ENCODE measurements around the gene NRXN3.

DNA sequence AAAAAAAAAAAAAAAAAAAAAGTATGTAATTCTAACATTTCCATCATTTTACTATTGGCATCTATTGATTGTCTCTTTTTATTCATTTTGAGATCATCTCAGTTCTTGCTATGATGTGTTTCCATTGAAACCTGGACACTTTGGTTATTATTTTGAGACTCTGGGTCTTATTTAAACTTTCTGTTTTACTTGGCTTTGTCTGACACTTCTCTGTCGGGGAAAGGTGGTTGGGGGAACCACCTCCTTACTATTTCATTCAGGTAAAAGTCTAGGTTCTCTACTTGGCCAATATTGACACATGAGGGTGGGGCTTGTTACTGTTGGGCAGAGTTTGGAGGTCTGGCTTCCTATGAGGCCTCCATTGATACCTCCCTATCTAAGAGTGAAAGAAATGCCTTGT is 228.0 kb downstream of the NRXN3 start:
- TF ChIP-seq, protein P1, sequence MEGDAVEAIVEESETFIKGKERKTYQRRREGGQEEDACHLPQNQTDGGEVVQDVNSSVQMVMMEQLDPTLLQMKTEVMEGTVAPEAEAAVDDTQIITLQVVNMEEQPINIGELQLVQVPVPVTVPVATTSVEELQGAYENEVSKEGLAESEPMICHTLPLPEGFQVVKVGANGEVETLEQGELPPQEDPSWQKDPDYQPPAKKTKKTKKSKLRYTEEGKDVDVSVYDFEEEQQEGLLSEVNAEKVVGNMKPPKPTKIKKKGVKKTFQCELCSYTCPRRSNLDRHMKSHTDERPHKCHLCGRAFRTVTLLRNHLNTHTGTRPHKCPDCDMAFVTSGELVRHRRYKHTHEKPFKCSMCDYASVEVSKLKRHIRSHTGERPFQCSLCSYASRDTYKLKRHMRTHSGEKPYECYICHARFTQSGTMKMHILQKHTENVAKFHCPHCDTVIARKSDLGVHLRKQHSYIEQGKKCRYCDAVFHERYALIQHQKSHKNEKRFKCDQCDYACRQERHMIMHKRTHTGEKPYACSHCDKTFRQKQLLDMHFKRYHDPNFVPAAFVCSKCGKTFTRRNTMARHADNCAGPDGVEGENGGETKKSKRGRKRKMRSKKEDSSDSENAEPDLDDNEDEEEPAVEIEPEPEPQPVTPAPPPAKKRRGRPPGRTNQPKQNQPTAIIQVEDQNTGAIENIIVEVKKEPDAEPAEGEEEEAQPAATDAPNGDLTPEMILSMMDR (IDR thresholded peaks at IDR 0.05; ENCODE audit: poor library complexity, severe bottlenecking), result no peak
- TF ChIP-seq, protein P2, sequence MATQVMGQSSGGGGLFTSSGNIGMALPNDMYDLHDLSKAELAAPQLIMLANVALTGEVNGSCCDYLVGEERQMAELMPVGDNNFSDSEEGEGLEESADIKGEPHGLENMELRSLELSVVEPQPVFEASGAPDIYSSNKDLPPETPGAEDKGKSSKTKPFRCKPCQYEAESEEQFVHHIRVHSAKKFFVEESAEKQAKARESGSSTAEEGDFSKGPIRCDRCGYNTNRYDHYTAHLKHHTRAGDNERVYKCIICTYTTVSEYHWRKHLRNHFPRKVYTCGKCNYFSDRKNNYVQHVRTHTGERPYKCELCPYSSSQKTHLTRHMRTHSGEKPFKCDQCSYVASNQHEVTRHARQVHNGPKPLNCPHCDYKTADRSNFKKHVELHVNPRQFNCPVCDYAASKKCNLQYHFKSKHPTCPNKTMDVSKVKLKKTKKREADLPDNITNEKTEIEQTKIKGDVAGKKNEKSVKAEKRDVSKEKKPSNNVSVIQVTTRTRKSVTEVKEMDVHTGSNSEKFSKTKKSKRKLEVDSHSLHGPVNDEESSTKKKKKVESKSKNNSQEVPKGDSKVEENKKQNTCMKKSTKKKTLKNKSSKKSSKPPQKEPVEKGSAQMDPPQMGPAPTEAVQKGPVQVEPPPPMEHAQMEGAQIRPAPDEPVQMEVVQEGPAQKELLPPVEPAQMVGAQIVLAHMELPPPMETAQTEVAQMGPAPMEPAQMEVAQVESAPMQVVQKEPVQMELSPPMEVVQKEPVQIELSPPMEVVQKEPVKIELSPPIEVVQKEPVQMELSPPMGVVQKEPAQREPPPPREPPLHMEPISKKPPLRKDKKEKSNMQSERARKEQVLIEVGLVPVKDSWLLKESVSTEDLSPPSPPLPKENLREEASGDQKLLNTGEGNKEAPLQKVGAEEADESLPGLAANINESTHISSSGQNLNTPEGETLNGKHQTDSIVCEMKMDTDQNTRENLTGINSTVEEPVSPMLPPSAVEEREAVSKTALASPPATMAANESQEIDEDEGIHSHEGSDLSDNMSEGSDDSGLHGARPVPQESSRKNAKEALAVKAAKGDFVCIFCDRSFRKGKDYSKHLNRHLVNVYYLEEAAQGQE (IDR thresholded peaks at IDR 0.05; ENCODE audit: borderline replicate concordance), result no peak
- TF ChIP-seq EZH2 (IDR thresholded peaks at IDR 0.05; ENCODE audit: borderline replicate concordance, insufficient read depth, low read length, poor library complexity, severe bottlenecking), result no peak
- no peak for TF ChIP-seq POLR2AphosphoS5 (IDR thresholded peaks at IDR 0.05)
- no peak for TF ChIP-seq MXI1 (conservative IDR thresholded peaks at IDR 0.05; ENCODE audit: poor library complexity, severe bottlenecking)
